ENCODE results near the gene AGPAT3.

The AGPAT3 gene

GRCh38 chr21:43908167-43908566, 43.1 kb downstream of the AGPAT3 start:
- no peak for DNase-seq

GRCh38 chr21:43909741-43910400, 44.8 kb downstream of the AGPAT3 start:
- no peak for DNase-seq

GRCh38 chr21:43910460-43910859, 45.4 kb downstream of the AGPAT3 start:
- no peak for DNase-seq

GRCh38 chr21:43911015-43911934, 46.3 kb downstream of the AGPAT3 start:
- no peak for DNase-seq

- no peak for DNase-seq
These were observed 47.0 kb downstream of the AGPAT3 start for GRCh38 chr21:43911935-43912487.

GRCh38 chr21:43912500-43912899, 47.5 kb downstream of the AGPAT3 start:
- DNase-seq = no peak

- no peak for DNase-seq
These were observed 47.9 kb downstream of the AGPAT3 start for GRCh38 chr21:43912910-43913309.

GRCh38 chr21:43913928-43914327, 48.9 kb downstream of the AGPAT3 start:
- no peak for DNase-seq

- DNase-seq = no peak
These were observed 51.1 kb downstream of the AGPAT3 start for GRCh38 chr21:43916076-43916475.

- peak; percentile 43 for DNase-seq
These were observed 51.9 kb downstream of the AGPAT3 start for GRCh38 chr21:43916691-43917514.

GRCh38 chr21:43917515-43918384, 52.7 kb downstream of the AGPAT3 start:
- DNase-seq = no peak

- no peak for DNase-seq
These were observed 53.4 kb downstream of the AGPAT3 start for GRCh38 chr21:43918385-43918947.

GRCh38 chr21:43919283-43919682, 54.3 kb downstream of the AGPAT3 start:
- no peak for DNase-seq

GRCh38 chr21:43919871-43920801, 55.1 kb downstream of the AGPAT3 start:
- no peak for DNase-seq

- no peak for DNase-seq
These were observed 56.6 kb downstream of the AGPAT3 start for GRCh38 chr21:43921571-43921978.

GRCh38 chr21:43921979-43922945, 57.2 kb downstream of the AGPAT3 start:
- no peak for DNase-seq

GRCh38 chr21:43922949-43923348, 57.9 kb downstream of the AGPAT3 start:
- DNase-seq = no peak

GRCh38 chr21:43923391-43923790, 58.4 kb downstream of the AGPAT3 start:
- DNase-seq = no peak
